Endometrial microvascular endothelial cells (primary cell): ENCODE data around the gene INPP5J. TPM values are rescaled to one million over a fixed set of nuclear protein-coding genes. Genes with fewer than 3 reads are reported as not detected.
"Not testable (repeated sequence)": the region's sequence is repeated elsewhere in the genome, so short reads cannot be mapped to it uniquely, and the experiment has no call there.

Source experiments
- in situ Hi-C: cut with HindIII; loops from 2 replicates; pipeline ENCODE4 v1.10.0; 2017; ENCODE audit warnings: low sequenced_read_pairs, low pct_unique_long_range_greater_than_20kb; ENCODE audit errors: inconsistent ontology term
- total RNA-seq: library from RNA; depleted of rRNA; stranded (reverse); fragments of >200 nt; gene quantifications from one replicate; pipeline ENCODE4 v1.2.3, GENCODE V29; 2015; ENCODE audit errors: inconsistent ontology term

INPP5J gene
- total RNA-seq, 1 donor from 2014 or later: 1.3 TPM

DNA sequence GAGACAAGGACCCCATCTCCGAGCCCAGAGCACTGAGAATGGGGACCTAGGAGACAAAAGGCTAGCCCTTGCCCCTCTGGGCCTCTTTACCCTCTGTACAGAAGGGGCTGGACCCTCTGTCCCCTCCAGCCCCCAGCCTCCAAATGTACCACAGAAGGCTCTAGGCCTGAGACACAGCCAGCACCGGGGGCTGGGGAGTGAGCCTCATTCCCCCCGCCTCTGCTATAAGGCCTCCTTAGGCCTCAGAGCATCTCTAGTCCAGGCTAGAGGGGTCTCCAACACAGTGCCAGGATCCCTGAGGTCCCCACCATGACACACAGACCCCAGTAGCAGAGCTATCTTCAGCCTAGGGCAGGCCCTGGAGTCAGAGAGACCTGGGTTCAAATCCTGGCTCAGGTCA lies 36.8 kb upstream of the INPP5J start:
- in situ Hi-C loops: no loop called here

DNA sequence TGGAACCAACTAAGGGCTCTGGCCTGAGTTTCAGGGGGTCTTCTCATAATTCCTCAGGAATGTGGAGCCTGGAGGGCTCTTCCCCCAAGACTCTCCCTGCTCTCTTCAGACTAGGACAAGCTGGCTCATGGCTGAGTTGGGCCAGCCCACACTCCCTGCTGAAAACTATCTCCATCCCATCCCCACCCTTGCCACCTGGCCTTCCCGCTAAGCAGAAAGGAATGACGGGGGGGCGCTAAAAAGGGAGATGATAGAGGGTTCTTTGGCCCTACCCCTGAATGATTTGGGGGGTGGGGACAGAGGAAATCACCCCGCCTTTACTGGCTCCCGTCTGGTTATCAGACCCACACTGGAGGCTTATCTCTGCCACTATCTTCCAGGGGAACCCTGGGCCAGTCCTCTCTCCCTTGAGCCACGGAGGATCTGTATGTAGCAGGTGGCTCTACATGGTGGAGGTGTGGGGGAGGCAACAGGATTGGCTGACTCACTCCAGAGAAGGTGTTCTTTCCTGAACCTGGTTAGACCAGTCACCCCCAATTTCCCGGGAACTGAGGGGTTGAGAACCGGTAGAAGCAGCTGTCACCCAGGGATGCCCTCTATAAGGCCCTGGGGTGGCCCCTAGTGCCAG lies 35.9 kb upstream of the INPP5J start:
- in situ Hi-C loops: no loop called here

DNA sequence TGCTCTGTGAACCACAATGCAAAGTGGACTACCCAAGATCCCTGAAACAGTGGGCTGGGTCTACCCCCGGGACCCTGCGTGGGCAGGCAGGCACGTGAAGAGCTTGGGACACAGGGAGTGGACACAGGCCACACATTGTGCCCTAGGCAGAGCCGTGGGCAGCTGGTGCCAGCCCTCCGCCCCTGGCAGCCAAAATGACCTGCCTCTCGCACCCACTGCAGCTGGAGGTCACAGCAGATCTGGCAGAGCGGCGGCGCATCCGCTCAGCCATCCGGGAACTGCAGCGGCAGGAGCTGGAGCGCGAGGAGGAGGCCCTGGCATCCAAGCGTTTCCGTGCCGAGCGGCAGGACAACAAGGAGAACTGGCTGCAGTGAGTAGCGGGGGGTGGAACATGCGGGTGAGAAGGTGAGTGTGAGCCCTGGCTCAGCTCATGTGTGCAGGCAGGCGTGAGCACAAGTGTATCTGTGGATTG lies 35.0 kb upstream of the INPP5J start:
- in situ Hi-C loops: no loop called here

- in situ Hi-C loops: no loop called here
Observed at GRCh38 chr22:31088233-31088986, 34.4 kb upstream of the INPP5J start.

DNA sequence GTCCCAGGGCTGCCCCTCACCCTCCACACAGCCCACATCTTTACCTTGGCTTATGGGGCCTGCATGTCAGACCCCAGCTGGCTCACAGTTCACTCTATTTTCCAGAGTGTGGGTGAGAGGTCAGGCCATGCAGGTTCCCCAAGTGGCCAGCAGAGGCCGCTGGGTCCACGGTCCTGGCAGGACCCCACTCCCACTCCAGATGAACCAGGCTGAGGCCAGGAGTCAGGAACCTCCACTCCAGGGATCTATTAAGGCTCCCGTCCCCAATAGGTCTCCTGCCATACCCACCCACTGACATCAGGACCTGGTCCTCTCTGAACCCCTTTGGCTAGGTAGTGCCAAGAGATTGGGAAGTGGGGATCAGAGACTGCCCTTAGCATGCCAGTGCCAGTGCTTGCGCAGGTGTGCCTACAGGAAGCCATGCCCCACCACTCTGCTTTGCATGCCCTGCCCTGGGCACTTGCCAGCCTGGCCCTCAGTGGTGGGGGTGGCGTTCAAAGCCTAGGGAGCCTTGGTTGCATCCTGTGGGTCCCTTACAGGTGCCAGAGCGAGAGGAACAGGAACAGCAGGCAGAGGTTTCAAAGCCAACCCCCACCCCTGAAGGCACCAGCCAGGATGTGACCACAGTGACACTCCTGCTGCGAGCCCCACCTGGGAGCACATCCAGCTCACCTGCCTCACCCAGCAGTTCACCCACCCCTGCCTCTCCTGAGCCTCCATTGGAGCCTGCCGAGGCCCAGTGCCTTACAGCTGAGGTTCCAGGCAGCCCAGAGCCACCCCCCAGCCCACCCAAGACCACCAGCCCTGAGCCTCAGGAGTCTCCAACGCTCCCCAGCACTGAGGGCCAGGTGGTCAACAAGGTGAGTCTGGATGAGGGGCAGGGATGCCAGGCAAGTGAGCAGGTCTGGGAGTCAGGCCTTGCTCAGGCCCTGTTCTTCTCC lies 33.3 kb upstream of the INPP5J start:
- in situ Hi-C loops: no loop called here

DNA sequence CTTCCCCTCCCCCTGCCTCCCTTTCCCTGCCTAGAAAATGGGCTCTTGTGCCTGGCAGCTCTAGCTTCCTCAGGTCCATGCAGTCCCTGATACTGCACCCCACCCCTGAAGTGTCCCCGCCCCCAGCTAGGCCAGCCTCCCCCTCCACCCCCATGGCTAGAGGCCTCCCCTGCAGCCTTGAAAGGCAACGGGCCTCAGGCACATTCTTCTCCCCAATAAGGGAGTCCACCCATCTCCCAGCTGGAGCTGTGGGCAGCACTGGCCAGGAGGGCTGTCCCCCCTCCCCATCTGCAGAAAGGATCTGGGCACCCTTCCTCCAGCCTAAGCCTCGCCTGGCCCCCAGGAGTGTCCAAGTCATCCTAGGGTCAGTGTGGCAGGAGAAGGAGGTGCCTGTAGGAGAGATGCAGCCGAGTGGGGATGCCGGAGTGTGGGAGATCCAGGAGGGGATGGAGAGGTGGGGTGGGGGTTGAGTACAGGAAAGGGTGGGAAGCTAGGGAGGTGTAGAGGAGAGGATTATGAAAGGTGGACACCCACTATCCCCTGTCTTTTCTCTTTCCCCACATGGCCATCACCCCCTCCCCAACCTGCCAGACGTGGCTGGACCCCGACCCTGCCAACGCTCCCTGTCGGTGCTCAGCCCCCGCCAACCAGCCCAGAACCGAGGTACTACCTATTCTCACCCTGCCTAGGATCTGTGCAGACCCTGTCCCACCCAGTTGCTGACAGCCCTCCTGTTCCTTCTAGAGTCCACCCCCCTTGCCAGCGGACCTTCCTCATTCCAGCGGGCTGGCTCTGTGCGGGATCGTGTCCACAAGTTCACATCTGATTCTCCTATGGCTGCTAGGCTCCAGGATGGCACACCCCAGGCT lies 32.3 kb upstream of the INPP5J start:
- in situ Hi-C loops: no loop called here

GRCh38 chr22:31091106-31091975 lies 31.4 kb upstream of the INPP5J start:
- in situ Hi-C loops: no loop called here

DNA sequence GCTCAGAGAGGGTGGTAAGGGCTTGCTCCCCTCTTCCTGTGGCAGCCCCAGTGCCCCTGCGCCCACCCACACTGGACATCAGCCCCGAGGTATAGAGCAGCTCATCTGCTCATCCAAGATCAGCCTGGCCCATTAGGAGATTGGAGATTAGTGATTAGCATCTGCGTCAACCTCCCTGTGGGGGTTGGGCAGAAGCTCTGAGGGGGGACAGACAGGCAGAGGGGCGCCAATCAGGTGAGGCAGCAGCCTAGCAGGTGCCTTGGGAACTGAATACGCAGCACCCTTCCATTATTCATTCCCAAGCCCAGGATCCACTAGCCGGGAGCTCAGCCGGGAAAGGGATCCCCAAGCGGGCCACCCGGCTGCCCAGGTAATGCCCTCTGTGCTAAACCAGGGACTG lies 30.6 kb upstream of the INPP5J start:
- in situ Hi-C loops: no loop called here

DNA sequence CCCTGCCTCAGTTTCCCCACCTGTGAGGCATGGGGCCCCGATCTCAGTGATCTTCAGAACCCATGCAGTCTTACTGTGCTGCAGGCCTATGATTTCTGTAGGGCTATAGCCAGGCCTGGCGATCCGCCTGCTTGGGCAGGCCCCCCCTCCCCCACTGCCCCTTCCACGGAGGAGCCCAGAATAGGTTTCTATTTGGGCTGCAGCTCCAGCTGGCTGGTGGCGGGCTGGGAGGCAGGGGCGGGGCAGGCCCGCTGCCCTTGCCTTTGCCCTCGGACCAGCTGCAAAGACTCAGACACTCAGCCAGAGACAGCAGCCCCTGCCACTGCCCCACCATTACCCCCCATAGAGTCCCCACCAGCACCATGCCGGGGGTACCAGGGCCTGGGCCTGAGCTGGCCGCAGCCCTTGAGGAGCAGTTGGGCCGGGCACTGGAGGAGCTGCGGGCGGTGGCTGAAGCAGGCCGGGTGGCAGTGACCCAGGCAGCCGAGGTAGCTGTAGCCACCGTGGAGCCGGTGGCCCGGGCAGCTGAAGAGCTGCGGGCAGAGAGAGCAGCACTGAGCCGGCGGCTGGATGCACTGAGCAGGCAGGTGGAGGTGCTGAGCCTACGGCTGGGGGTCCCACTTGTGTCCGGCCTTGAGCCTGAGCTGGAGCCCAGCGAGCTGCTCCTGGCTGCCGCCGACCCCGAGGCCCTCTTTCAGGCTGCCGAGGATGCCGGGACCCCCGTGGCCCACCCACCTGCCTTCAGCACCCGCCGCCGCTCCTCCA lies 29.5 kb upstream of the INPP5J start:
- in situ Hi-C loops: no loop called here

GRCh38 chr22:31094021-31094551 lies 28.7 kb upstream of the INPP5J start:
- in situ Hi-C loops: no loop called here

GRCh38 chr22:31094741-31095140 lies 28.0 kb upstream of the INPP5J start:
- in situ Hi-C loops: no loop called here

GRCh38 chr22:31095637-31096249 lies 27.0 kb upstream of the INPP5J start:
- in situ Hi-C loops: no loop called here

DNA sequence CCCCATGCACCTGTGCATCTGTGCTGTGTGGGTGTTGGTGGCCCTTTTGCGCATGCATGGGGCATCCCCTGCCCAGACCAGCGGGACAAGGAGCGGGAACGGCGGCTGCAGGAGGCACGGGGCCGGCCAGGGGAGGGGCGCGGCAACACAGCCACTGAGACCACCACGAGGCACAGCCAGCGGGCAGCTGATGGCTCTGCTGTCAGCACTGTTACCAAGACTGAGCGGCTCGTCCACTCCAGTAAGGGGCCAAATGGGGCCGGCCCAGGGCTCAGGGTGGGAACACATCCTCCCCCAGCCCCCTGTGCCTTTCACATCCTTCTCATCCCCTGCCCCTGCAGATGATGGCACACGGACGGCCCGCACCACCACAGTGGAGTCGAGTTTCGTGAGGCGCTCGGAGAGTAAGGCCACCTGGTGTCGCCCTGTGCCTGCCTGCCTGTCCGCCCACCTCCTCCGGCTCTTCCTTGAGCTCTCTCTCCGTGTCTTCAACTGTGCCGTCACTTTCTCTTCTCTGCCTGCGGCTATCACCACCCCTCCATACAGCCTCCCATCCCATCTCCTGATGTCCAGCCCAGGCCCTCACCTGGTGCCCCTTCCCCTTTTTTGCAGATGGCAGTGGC lies 26.0 kb upstream of the INPP5J start:
- in situ Hi-C loops: no loop called here

GRCh38 chr22:31097539-31097938 lies 25.2 kb upstream of the INPP5J start:
- in situ Hi-C loops: not testable (repeated sequence)

DNA sequence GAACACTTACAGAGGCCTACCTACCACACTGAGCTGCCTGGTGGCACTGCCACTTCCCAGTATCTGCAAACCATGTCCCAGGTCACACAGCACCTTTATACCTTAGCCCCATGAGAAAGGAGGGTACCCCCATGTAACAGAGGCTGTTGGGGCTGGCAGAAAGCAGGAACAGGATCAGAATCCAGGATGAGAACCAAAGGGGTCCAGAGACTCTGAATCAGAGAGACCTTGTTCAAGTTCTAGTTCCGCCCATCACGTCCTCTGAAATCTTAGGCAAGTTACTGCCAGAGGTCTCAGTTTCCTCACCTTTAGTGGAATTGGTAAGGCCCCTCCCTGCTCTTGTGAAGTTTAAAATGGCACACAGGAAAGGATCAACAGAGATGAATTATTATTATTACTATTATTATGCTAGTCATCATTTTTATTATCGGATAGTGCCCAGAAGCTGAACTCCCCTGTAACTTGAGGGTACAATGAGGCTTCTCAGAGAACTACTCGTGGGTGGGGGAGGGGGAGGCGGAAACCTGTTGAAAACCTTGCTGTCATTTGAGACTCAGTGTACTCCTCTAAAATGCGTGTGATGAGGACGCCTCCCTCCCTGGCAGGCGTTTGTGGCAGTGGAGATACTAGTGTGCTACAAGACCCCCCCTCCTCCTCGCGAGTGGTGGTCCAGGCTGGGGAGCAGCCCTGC lies 24.7 kb upstream of the INPP5J start:
- in situ Hi-C loops: no loop called here
